ENCODE measurements around the gene DDX43. TPM values are rescaled to one million over a fixed set of nuclear protein-coding genes. Genes with fewer than 3 reads are reported as not detected.

DDX43 gene
- total RNA-seq, 1 experiment from 2014 or later: 0.68 TPM

GRCh38 chr6:73368675-73369074, 26.0 kb upstream of the DDX43 start (continued):
- TF ChIP-seq, protein P1, sequence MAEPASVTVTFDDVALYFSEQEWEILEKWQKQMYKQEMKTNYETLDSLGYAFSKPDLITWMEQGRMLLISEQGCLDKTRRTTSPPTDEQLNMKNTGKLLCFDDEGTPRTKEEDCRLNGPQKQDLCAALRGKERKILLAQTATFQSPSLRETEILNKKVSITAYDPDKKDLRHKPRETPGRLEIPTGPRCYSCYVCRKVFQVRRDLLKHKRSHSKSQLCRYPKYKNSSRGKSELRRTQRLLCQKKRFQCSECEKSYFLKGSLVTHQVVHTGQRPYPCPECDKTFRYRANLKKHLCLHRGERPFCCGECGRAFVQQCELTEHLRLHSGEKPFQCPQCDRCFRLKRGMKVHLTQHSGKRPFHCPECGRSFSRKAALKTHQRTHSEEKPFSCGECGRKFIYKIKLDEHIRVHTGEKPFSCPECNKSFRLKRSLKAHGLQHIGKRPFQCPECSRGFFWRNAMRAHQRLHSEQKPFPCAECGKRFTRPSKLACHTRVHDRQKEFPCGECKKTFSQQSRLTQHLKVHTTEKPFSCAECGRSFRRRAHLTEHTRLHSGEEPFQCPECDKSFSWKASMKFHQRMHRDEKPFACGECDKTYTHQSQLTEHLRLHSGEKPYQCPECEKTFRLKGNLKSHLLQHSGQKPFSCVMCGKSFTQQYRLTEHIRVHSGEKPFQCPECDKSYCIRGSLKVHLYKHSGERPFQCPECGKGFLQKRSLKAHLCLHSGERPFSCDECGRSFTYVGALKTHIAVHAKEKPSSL (CRISPR knock-in tag; conservative IDR thresholded peaks at IDR 0.05): no peak
- TF ChIP-seq MYBL2 (CRISPR knock-in tag; IDR thresholded peaks at IDR 0.05): no peak
- TF ChIP-seq, protein P2, sequence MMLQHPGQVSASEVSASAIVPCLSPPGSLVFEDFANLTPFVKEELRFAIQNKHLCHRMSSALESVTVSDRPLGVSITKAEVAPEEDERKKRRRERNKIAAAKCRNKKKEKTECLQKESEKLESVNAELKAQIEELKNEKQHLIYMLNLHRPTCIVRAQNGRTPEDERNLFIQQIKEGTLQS (CRISPR knock-in tag; conservative IDR thresholded peaks at IDR 0.05): no peak
- TF ChIP-seq TEAD1 (CRISPR knock-in tag; IDR thresholded peaks at IDR 0.05): no peak
- TF ChIP-seq GRHL2 (CRISPR knock-in tag; IDR thresholded peaks at IDR 0.05; ENCODE audit: insufficient replicate concordance, severe bottlenecking): no peak

GRCh38 chr6:73369157-73369556, 25.5 kb upstream of the DDX43 start:
- peaks cover 7% of the 10 kb centered on the region; the same call in 1 of the 2 replicates for H3K9me3 Mint-ChIP-seq
- ChIA-PET POLR2A (no interaction called here), CTCF (interaction anchor here (1.2 kb wide), 1 partner anchor 20 kb away, joined by 3 read pairs; no protein-coding TSS in a partner anchor)
- ATAC-seq (no peak), DNase-seq (ENCODE audit: low spot score) (no peak)
- peaks cover 12% of the 10 kb centered on the region for H3K4me1 Mint-ChIP-seq
- H3K4me3 Mint-ChIP-seq: no peak overlapping the region
- TF ChIP-seq NFYB (CRISPR knock-in tag; conservative IDR thresholded peaks at IDR 0.05; ENCODE audit: low read depth) (no peak), E2F4 (CRISPR knock-in tag; IDR thresholded peaks at IDR 0.05; ENCODE audit: borderline replicate concordance, low read depth) (no peak), GABPB1 (CRISPR knock-in tag; IDR thresholded peaks at IDR 0.05) (no peak)
- TF ChIP-seq, protein P1 (CRISPR knock-in tag; conservative IDR thresholded peaks at IDR 0.05): no peak
- TF ChIP-seq, protein P3, sequence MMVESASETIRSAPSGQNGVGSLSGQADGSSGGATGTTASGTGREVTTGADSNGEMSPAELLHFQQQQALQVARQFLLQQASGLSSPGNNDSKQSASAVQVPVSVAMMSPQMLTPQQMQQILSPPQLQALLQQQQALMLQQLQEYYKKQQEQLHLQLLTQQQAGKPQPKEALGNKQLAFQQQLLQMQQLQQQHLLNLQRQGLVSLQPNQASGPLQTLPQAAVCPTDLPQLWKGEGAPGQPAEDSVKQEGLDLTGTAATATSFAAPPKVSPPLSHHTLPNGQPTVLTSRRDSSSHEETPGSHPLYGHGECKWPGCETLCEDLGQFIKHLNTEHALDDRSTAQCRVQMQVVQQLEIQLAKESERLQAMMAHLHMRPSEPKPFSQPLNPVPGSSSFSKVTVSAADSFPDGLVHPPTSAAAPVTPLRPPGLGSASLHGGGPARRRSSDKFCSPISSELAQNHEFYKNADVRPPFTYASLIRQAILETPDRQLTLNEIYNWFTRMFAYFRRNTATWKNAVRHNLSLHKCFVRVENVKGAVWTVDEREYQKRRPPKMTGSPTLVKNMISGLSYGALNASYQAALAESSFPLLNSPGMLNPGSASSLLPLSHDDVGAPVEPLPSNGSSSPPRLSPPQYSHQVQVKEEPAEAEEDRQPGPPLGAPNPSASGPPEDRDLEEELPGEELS (CRISPR knock-in tag; IDR thresholded peaks at IDR 0.05): no peak
- TF ChIP-seq, protein P4, sequence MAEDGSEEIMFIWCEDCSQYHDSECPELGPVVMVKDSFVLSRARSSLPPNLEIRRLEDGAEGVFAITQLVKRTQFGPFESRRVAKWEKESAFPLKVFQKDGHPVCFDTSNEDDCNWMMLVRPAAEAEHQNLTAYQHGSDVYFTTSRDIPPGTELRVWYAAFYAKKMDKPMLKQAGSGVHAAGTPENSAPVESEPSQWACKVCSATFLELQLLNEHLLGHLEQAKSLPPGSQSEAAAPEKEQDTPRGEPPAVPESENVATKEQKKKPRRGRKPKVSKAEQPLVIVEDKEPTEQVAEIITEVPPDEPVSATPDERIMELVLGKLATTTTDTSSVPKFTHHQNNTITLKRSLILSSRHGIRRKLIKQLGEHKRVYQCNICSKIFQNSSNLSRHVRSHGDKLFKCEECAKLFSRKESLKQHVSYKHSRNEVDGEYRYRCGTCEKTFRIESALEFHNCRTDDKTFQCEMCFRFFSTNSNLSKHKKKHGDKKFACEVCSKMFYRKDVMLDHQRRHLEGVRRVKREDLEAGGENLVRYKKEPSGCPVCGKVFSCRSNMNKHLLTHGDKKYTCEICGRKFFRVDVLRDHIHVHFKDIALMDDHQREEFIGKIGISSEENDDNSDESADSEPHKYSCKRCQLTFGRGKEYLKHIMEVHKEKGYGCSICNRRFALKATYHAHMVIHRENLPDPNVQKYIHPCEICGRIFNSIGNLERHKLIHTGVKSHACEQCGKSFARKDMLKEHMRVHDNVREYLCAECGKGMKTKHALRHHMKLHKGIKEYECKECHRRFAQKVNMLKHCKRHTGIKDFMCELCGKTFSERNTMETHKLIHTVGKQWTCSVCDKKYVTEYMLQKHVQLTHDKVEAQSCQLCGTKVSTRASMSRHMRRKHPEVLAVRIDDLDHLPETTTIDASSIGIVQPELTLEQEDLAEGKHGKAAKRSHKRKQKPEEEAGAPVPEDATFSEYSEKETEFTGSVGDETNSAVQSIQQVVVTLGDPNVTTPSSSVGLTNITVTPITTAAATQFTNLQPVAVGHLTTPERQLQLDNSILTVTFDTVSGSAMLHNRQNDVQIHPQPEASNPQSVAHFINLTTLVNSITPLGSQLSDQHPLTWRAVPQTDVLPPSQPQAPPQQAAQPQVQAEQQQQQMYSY (CRISPR knock-in tag; IDR thresholded peaks at IDR 0.05): no peak
- peaks cover 9% of the 10 kb centered on the region for H3K27me3 Mint-ChIP-seq (ENCODE audit: low read depth)
- no peaks in the 10 kb centered on the region for H3K36me3 Mint-ChIP-seq
- H3K27ac Mint-ChIP-seq: no peak overlapping the region

- ChIA-PET CTCF (interaction anchor here (1.2 kb wide), 1 partner anchor 19 kb away, joined by 3 read pairs; no protein-coding TSS in a partner anchor), POLR2A (no interaction called here)
- no peak within 1 kb of the TSS for H3K4me3 Mint-ChIP-seq
- peaks cover 7% of the 10 kb centered on the region; the same call in 1 of the 2 replicates for H3K9me3 Mint-ChIP-seq
- ATAC-seq: no peak
- no peak for DNase-seq (ENCODE audit: low spot score)
- peaks cover 12% of the 10 kb centered on the region for H3K4me1 Mint-ChIP-seq
- H3K27ac Mint-ChIP-seq: no peak within 1 kb of the TSS
- peaks cover 9% of the 10 kb centered on the region for H3K27me3 Mint-ChIP-seq (ENCODE audit: low read depth)
- no peaks in the 10 kb centered on the region for H3K36me3 Mint-ChIP-seq
- TF ChIP-seq, protein P5, sequence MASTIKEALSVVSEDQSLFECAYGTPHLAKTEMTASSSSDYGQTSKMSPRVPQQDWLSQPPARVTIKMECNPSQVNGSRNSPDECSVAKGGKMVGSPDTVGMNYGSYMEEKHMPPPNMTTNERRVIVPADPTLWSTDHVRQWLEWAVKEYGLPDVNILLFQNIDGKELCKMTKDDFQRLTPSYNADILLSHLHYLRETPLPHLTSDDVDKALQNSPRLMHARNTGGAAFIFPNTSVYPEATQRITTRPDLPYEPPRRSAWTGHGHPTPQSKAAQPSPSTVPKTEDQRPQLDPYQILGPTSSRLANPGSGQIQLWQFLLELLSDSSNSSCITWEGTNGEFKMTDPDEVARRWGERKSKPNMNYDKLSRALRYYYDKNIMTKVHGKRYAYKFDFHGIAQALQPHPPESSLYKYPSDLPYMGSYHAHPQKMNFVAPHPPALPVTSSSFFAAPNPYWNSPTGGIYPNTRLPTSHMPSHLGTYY (CRISPR knock-in tag; IDR thresholded peaks at IDR 0.05): no peak
- TF ChIP-seq ZNF219 (CRISPR knock-in tag; IDR thresholded peaks at IDR 0.05; ENCODE audit: borderline replicate concordance) (no peak), KAT7 (CRISPR knock-in tag; IDR thresholded peaks at IDR 0.05; ENCODE audit: borderline replicate concordance) (no peak)
- TF ChIP-seq, protein P6, sequence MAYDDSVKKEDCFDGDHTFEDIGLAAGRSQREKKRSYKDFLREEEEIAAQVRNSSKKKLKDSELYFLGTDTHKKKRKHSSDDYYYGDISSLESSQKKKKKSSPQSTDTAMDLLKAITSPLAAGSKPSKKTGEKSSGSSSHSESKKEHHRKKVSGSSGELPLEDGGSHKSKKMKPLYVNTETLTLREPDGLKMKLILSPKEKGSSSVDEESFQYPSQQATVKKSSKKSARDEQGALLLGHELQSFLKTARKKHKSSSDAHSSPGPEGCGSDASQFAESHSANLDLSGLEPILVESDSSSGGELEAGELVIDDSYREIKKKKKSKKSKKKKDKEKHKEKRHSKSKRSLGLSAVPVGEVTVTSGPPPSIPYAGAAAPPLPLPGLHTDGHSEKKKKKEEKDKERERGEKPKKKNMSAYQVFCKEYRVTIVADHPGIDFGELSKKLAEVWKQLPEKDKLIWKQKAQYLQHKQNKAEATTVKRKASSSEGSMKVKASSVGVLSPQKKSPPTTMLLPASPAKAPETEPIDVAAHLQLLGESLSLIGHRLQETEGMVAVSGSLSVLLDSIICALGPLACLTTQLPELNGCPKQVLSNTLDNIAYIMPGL (CRISPR knock-in tag; IDR thresholded peaks at IDR 0.05): no peak
These were observed 25.1 kb upstream of the DDX43 start, which contains the start of gene OOEP for GRCh38 chr6:73369563-73369962. OOEP (minus strand) TSS chr6:73369897; CDS start chr6:73369792, 105 bp downstream.

All from WTC11 (cell line).